ENCODE data around the gene TMEM52. TPM values are rescaled to one million over a fixed set of nuclear protein-coding genes. Genes with fewer than 3 reads are reported as not detected.

TMEM52 gene
- total and polyA plus RNA-seq, 2 of the 13 experiments (the other 11 are each of a cell fraction or from before 2014, with no cell fraction given), result 13.2 to 18.7 TPM

DNA sequence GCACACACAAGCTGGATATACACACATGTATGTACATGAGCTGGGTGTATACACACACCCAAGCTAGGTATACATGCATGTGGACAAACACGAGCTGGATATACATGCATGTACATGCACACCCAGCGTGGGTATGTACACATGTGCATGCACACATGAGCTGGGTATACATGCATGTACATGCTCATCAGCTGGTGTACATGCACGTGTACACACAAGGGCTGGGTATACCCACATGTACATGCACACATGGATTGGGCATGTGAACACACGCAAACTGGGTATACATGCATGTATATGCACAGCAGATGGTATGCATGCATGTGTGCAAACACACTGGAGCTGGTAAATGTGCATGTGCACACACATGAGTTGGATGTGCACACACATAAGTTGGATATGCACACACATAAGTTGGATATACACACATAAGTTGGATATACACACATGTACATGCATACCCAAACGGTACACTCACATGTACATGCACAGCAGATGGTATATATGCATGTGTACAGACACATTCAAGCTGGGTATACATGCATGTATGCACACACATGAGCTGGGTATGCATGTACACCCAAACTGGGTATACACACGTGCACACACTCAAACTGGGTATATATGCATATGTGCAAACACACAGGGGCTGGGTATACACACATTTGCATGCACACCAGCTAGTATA, 20.7 kb downstream of the TMEM52 start (continued):
- TF ChIP-seq KAT8 (CRISPR knock-in tag; IDR thresholded peaks at IDR 0.05) (no peak), ZNF562 (CRISPR knock-in tag; IDR thresholded peaks at IDR 0.05; ENCODE audit: borderline replicate concordance) (no peak), ZSCAN9 (CRISPR knock-in tag; IDR thresholded peaks at IDR 0.05; ENCODE audit: borderline replicate concordance) (no peak), RAD21 (CRISPR knock-in tag; IDR thresholded peaks at IDR 0.05) (no peak), IRF2 (CRISPR knock-in tag; IDR thresholded peaks at IDR 0.05) (no peak), IKZF1 (IDR thresholded peaks at IDR 0.05) (no peak), ZNF501 (CRISPR knock-in tag; IDR thresholded peaks at IDR 0.05) (no peak), KLF15 (CRISPR knock-in tag; IDR thresholded peaks at IDR 0.05; ENCODE audit: borderline replicate concordance) (no peak), ZNF180 (CRISPR knock-in tag; IDR thresholded peaks at IDR 0.05; ENCODE audit: borderline replicate concordance, low read depth) (no peak), REXO4 (CRISPR knock-in tag; IDR thresholded peaks at IDR 0.05; ENCODE audit: borderline replicate concordance) (no peak), ZBTB20 (CRISPR knock-in tag; IDR thresholded peaks at IDR 0.05; ENCODE audit: borderline replicate concordance, low read depth) (no peak), MAFK (conservative IDR thresholded peaks at IDR 0.05 in 1 of 2, IDR thresholded peaks at IDR 0.05 in 1 of 2; ENCODE audit: low read length in 2 of 2) (no peak), NFIB (CRISPR knock-in tag; IDR thresholded peaks at IDR 0.05; ENCODE audit: borderline replicate concordance) (peak; percentile 88; the same call in 1 of the 2 replicates), KDM5A (IDR thresholded peaks at IDR 0.05; ENCODE audit: borderline replicate concordance, low read length) (no peak), MXI1 (IDR thresholded peaks at IDR 0.05; ENCODE audit: borderline replicate concordance, low read depth, low read length) (peak; percentile 63; the same call in 2 of the 3 replicates), ZMYM2 (CRISPR knock-in tag; IDR thresholded peaks at IDR 0.05) (peak; percentile 51), SMARCC2 (IDR thresholded peaks at IDR 0.05) (no peak)
- TF ChIP-seq, protein P1, sequence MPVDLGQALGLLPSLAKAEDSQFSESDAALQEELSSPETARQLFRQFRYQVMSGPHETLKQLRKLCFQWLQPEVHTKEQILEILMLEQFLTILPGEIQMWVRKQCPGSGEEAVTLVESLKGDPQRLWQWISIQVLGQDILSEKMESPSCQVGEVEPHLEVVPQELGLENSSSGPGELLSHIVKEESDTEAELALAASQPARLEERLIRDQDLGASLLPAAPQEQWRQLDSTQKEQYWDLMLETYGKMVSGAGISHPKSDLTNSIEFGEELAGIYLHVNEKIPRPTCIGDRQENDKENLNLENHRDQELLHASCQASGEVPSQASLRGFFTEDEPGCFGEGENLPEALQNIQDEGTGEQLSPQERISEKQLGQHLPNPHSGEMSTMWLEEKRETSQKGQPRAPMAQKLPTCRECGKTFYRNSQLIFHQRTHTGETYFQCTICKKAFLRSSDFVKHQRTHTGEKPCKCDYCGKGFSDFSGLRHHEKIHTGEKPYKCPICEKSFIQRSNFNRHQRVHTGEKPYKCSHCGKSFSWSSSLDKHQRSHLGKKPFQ (CRISPR knock-in tag; IDR thresholded peaks at IDR 0.05; ENCODE audit: insufficient replicate concordance), result no peak
- TF ChIP-seq, protein P2, sequence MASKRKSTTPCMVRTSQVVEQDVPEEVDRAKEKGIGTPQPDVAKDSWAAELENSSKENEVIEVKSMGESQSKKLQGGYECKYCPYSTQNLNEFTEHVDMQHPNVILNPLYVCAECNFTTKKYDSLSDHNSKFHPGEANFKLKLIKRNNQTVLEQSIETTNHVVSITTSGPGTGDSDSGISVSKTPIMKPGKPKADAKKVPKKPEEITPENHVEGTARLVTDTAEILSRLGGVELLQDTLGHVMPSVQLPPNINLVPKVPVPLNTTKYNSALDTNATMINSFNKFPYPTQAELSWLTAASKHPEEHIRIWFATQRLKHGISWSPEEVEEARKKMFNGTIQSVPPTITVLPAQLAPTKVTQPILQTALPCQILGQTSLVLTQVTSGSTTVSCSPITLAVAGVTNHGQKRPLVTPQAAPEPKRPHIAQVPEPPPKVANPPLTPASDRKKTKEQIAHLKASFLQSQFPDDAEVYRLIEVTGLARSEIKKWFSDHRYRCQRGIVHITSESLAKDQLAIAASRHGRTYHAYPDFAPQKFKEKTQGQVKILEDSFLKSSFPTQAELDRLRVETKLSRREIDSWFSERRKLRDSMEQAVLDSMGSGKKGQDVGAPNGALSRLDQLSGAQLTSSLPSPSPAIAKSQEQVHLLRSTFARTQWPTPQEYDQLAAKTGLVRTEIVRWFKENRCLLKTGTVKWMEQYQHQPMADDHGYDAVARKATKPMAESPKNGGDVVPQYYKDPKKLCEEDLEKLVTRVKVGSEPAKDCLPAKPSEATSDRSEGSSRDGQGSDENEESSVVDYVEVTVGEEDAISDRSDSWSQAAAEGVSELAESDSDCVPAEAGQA (IDR thresholded peaks at IDR 0.05; ENCODE audit: low read depth), result no peak
- TF ChIP-seq, protein P2 (CRISPR knock-in tag; IDR thresholded peaks at IDR 0.05; ENCODE audit: borderline replicate concordance), result no peak
- TF ChIP-seq, protein P3, sequence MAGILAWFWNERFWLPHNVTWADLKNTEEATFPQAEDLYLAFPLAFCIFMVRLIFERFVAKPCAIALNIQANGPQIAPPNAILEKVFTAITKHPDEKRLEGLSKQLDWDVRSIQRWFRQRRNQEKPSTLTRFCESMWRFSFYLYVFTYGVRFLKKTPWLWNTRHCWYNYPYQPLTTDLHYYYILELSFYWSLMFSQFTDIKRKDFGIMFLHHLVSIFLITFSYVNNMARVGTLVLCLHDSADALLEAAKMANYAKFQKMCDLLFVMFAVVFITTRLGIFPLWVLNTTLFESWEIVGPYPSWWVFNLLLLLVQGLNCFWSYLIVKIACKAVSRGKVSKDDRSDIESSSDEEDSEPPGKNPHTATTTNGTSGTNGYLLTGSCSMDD (CRISPR knock-in tag; IDR thresholded peaks at IDR 0.05), result no peak
